NCI-H1694 (cell line): ENCODE data around the gene FAM131A.

Experiments
- DNase-seq: peaks from one replicate; lab custom pipeline; 2025; lab: John Stamatoyannopoulos, UW

Gene FAM131A

DNA sequence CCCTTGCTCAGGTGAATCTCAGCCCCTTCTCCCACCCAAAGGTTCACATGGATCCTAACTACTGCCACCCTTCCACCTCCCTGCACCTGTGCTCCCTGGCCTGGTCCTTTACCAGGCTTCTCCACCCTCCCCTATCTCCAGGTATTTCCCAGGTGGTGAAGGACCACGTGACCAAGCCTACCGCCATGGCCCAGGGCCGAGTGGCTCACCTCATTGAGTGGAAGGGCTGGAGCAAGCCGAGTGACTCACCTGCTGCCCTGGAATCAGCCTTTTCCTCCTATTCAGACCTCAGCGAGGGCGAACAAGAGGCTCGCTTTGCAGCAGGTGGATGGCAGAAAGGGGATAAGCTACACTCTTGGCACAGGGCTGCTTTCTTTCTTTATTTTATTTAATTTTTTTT is 4.5 kb downstream of the FAM131A start:
- no peak for DNase-seq

DNA sequence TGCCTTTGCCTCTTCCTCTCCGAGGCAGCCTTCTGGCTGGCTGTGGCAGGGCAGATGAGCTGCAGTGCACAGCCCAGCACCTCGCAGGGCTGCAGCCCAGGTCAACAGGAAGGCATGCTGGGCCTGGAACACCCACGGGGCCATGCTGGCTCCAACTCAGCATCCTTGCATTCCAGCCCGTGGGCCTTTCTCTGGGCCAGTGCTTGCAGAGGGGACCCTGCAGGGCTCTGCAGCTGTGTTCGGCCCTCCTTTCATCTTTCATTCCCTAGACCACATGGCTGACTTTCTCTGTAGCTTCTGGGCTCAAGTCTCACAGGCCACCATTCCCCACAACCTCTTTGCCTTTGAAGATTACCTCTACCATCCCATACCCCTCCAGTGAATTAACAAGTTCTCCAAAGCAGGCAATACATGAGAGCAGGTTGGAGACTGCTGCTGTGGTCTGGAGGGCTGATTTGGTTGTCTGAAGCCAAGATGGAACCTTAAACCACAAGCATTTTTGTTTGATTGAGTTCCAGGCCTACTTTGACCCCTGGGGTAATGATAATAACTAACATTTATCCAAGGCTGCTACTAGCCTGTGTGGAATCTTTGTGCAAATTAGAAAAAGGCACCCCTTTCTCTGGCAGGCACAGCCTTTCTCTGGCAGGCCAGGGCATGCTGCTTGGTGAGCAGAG is 5.9 kb downstream of the FAM131A start:
- DNase-seq = no peak

DNA sequence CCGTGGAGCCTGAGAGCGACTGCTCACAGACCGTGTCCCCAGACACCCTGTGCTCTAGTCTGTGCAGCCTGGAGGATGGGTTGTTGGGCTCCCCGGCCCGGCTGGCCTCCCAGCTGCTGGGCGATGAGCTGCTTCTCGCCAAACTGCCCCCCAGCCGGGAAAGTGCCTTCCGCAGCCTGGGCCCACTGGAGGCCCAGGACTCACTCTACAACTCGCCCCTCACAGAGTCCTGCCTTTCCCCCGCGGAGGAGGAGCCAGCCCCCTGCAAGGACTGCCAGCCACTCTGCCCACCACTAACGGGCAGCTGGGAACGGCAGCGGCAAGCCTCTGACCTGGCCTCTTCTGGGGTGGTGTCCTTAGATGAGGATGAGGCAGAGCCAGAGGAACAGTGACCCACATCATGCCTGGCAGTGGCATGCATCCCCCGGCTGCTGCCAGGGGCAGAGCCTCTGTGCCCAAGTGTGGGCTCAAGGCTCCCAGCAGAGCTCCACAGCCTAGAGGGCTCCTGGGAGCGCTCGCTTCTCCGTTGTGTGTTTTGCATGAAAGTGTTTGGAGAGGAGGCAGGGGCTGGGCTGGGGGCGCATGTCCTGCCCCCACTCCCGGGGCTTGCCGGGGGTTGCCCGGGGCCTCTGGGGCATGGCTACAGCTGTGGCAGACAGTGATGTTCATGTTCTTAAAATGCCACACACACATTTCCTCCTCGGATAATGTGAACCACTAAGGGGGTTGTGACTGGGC is 7.3 kb downstream of the FAM131A start:
- DNase-seq = no peak

DNA sequence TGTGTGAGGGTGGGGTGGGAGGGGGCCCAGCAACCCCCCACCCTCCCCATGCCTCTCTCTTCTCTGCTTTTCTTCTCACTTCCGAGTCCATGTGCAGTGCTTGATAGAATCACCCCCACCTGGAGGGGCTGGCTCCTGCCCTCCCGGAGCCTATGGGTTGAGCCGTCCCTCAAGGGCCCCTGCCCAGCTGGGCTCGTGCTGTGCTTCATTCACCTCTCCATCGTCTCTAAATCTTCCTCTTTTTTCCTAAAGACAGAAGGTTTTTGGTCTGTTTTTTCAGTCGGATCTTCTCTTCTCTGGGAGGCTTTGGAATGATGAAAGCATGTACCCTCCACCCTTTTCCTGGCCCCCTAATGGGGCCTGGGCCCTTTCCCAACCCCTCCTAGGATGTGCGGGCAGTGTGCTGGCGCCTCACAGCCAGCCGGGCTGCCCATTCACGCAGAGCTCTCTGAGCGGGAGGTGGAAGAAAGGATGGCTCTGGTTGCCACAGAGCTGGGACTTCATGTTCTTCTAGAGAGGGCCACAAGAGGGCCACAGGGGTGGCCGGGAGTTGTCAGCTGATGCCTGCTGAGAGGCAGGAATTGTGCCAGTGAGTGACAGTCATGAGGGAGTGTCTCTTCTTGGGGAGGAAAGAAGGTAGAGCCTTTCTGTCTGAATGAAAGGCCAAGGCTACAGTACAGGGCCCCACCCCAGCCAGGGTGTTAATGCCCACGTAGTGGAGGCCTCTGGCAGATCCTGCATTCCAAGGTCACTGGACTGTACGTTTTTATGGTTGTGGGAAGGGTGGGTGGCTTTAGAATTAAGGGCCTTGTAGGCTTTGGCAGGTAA is 8.1 kb downstream of the FAM131A start:
- peak; percentile 59 for DNase-seq

DNA sequence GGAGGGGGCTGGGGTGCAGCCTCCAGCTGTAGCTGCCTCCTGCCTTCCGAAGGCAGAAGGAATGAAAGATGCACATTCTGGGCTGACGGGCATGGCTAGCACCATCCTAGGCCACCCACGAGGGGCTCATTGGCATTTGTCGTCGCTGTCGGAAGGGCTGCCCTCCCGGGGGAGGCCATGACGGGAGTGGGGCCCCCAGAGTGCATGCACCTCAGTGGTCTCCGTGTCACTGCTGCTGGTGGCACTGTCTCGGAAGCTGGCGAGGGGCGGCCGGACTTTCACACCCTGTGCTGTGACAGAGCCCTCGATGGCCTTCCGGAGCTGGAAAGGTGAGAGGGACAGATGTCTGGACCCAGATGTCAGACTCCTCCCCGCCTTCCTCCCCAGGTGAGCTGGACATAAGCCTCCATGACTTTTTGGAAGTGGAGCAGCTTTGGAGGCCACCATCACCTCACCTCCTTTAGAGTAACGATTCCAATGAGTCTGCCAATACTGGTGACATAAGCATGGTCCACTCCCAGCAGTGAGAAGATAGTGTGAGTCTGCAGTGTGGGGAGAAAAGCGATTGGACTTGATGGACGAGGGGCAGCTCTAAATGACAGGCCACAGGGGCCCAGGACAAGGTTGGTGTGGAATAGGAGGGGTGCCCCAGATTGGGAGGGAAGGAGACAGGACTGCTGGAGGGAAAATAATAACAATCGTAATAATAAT is 9.2 kb downstream of the FAM131A start:
- DNase-seq = no peak

DNA sequence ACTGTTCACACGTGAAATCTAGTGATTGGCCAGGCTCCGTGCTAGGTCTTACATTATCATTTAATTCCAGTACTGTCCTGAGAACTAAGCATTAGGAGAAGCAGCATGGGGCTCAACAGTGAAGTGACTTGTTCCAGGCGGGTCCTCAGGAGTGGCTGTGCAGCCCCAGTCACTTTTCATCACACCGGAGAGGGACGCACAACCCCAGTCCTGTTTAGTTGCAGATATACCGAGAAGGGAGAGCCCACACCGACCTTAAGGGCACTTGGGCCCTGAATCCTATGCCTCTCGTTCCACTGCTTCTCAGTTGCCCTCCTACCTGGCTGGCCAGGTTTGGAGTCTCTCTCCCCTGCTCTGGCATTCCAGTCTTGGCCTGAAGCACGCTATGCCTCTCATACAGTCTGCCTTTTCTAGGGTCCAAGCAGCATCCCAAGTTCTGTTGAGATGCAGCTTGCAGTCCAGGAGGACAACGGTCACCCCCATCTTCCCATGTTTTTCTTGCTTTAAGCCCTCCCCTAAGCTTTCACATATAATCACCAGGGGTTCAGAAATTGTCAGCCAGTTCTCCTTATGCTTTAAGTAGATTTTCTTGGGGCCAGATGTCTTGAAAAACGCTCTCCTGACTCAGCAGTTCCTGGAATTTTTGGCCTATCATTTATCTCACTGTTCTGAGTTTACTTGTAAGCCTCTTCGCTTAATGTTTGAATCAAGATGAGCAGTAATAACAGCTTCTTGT is 10.1 kb downstream of the FAM131A start:
- no peak for DNase-seq

DNA sequence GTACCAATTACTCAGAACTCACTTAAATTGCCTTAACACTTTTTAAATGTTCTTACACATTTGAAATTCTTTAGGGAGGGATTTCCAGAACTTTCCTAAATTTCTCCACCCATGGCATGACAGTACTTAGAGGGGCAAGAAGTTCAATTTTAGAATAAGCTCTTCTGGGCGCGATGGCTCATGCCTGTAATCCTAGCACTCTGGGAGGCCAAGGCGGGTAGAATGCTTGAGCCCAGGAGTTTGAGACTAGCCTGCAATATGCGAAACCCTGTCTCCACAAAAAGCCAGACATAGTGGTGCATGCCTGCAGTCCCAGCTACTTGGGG is 10.6 kb downstream of the FAM131A start:
- no peak for DNase-seq

DNA sequence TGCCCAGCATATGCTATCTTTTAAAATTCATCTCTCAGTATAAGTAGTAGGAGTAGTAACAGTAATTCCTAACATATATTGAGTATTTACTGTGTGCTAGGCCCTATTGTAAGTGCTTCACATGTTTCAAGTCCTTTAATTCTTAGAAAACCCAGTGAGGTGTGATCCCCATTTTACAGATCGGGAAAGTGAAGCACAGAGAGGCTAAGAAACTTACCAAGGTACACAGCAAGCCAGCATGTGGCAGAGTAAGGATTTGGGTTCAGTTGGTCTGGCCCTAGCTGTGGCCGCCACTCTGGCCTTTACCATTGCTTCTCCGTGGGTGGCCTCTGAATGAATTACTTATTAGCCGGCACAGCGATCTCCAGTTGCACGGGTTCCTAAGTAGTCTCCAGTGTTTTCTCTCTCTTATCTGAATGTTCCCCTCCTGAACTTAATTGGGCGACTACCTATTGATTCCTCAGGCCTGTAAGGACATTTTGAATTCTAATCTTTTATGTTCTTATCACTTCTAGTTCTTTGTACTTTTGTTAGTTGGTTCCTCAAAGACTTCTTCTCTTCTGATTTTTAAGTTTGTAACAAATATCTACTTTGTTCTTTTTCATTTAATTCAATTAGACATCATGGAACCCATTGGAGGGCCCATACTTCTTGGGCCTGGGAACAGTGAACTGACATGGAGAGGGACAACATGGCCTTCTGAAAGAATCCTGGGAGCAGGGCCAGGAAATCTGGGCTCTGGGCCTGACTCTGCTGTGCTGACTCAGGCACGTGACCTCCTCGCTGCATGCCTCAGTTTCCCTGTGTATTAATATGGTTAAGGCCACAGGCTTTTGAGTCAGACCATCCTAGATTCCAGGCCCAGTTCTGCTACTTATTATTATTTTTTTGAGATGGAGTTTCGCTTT is 12.4 kb downstream of the FAM131A start:
- DNase-seq = no peak

DNA sequence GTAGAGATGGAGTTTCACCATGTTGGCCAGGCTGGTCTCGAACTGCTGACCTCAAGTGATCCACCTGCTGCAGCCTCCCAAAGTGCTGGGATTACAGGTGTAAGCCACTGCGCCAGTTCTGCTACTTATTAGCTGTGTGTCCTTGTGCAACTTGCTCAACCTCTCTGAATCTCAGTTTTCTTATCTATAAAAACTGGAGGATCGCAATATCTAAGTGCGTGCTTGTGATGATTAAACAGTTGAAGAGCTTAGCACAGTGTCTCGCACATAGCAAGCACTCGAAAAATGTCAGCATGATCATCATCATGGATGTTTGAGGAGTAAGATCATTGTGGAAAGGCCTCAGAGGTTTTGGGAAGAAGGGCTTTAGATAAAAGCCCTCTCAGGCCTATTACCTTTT is 13.2 kb downstream of the FAM131A start:
- no peak for DNase-seq

DNA sequence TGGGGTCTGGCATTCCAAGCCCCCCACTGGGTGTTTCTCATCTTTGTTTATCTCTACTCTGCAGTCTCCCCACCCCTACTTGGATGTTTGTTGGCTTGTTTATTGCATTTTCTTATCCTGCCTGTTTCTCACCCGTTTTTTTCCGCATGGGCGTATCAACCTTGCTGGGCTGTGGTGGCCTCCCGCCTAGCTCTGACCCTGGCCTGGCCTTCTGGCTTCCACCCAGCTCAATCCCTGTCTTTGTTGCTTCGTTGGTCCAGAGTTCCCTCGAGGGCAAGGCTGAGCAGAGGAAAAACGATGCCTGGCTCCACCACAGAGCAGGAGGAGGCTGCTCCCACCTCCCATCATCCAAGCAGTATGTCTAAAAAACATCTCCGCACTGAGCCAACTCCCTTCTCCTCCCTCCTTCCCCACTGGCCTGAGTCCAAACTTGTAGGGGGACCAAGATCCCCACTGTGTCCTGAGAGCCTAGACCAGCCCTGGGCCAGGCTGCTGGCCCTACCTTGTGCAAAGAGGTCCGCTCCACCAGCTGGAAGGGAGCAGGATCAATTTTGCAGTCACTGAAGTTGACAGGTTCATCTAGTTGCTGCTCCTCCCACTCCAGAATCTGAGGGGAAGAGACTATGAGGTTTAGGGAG is 14.2 kb downstream of the FAM131A start:
- DNase-seq = no peak

DNA sequence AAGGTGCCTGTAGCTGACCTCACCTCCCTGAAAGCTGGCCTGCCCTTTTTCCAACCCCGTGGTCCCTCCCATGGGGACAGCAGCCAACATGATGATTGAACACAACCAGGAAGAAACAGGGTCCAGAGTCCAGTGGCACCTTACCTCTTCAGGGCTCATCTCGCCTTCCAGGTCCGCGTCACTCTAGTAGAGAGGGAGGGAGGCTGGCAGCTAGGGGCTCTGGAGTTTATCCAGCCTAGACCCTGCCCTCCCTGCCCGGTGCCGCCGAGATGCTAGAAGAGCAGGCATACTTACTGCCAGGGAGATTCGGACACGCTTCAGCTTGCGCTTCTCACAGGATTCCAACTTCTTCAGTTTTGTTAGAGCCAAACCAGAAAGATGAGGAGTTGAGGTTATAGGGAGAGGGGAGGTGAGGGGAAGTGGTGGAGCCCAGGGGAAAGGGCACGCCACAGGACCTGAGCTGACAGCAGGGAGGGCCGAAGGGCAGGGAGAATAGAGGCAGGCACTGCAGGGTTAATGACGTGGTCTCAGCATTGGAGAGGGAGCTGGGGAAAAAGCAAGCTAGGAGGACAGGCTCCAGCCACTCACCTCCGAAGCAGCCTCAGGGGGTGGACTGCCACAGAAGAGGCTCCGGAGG is 14.9 kb downstream of the FAM131A start:
- DNase-seq = no peak

DNA sequence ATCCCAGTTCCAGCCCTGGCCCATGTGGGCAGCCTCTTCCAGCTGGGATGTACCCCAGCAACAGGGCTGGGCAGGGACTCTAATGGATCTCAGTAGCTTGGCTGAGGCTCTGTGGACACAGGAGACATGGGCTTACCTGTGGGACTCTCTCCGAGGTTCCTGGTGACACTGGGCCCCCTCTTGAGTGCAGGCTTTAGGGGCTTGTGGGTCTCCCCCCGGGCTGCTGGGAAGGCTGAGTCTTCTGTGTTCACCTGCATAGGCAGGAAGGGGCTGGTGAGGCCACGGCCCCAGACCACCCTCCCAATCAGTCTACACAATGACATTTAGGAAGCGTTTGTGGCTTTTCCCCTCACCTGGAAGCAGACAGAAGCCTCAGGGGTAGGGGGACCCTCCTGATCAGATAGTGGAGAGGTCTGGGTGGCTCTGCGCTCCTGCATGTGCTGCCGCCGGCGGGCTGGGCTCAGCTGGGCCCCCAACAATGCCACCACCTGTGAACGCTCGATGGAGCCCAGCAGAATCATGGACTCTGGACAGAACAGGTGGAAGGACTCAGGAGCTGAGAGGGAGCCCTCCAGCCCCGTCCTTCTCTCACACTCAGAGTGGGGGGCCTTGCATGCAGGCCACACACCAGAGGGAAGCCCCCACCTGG is 15.6 kb downstream of the FAM131A start:
- DNase-seq = no peak

DNA sequence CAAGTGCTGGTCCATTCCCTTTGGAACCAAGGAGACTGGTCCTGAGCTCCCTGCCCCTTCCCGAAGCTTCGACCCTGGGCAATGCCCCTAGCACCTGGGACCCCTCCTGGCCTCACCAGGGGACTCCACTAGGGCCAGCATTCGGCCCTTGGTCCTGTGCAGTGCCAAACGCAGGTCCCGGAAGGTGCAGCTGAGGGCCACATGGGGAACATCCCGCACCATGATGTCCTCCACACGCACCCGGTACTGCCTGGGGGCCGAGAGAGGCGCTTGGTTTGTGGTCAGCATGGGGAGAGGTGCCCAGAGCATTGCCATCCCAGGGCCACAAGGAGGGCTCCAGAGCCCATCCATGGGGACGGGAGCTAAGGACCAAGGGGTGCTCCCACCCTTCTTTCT is 16.1 kb downstream of the FAM131A start:
- DNase-seq = no peak

DNA sequence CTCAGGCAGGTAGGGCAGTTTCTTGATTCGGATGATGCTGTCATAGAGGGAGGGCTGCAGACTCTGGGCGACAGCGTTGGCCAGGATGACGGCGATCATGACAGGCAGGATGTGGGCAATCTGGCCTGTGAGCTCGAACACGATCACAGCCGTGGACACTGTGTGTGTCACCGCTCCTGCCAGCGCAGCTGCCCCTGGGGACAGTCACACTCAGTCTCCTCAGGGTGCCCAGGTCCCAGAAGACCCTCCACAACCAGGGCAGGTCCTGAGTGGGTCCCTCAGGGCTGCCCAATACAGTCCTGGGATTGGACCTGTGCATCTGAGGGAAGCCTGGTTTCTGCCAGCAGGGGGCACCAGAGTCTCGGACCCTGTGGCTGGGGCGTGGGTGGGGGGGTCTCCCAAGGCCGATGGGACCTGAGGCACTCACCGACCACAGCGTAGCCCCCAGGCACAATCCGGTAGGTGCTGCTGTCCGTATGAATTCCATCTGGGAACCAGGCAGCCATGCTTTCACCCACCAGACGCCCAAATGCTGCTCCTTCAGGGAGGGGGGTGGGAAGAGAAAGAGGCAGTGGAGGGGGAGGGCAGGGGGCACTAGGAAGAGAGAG is 16.8 kb downstream of the FAM131A start:
- peak; percentile 32 for DNase-seq

DNA sequence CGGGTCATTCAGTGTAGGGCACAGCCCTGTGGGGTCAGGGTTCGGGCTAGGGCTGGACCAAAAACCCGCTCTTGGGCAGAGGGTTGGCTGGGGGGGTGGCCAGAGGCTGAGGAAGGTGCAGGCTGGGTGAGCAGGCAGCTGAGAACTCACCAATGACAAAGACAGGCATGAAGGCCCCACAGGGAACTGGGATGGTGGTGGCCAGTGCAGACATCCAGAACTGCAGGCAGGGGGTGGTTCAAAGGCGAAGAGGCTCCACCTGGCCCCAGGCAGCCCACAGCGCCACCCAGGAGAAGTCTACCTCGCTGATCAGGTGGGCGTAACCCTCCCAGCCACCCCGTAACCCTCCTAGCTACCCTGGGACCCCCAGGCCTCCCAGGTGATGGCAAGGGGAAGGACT is 17.4 kb downstream of the FAM131A start:
- DNase-seq = no peak

DNA sequence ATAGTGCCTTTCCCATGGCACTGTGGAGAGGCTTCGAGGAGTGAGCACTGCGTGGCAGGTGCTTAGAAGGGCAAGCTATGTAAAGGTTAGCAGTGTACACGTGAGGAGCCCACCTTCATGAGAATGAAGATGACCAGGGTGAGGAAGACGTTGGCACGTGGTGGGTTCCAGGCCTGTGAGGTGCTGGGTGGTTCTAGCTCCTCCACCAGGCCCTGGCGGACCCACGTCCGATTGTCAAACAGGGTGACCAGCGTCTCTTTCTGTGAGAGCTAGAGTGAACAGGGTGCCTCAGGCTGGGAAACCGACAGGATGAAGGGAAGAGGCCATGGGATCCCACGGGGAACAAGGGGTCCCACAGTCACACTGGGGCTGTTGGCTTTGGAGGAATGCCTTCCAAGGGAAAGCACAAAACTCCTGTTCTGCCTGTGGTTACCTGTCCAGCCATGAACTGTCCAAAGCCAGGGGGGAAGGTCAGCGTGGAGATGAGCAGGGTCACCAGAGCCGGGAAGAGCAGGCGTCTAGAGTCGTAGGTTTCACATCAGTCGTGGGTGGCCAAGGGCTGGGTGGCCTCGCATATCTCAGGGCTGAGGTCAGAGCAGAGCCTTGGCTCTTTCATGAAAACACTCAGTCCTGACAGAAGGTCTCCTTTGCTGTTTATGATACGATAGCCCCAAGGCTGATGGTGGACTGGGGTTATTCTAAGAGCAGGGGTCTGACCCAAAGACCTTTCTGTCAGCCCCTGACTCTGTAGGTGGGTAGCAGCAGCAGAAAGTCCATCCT is 18.1 kb downstream of the FAM131A start:
- DNase-seq = no peak

DNA sequence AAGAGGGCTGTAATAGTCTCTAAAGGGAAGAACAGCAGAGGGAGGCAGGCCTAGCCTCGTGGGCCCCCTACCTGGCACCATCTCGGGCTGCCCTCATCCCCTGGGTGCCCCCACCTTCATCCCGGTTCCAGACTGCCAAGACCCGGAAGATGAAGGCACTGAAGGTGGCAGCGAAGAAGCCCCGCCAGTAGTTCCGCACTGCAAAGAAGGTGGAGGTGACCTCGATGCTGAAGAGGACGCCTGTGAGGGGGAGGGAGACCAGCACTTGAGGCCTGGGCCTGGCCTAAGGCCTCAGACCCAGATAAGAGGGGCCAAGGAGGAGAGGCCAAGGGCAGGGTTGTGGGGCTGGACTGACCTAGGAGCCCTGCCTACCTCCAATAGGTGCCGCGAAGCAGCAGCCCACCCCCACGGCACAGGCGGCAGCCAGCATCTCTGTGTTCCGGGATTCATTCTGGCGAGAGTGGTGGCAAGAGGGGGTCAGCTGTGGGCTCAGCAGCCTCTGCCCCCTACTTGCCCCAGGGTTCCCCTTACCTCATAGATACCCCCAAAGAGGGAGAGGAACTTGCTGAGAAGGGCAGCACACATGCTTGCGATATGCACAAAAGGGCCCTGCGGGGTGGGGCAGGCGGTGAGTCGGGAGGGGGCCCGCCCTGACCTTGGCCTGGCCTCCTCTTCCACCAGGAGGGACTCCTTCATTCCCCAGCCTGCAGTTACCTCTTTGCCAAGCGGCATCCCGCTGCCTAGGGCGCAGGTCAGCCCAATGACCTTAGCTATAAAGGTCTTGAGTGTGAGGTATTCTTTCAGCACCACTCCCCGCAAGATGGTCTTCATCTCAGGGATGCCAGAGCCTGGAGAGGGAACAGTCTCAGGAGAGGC is 20.1 kb downstream of the FAM131A start:
- DNase-seq = no peak
